ENCODE data around the gene DHRS7B. TPM values are rescaled to one million over a fixed set of nuclear protein-coding genes. Genes with fewer than 3 reads are reported as not detected.

Gene DHRS7B
- total and polyA plus RNA-seq, 8 donors = 7.3 to 30.4 (median 12.8) TPM

GRCh38 chr17:21193031-21193430, 66.3 kb downstream of the DHRS7B start:
- intact Hi-C loops (cut with DNase I) = no loop called here
- 51 to 60% methylated on average over 5 of the region's 5 CpGs for WGBS, 2 donors
- peaks cover 0 to 11% (median 8%) of the 10 kb centered on the region in 3 donors for H3K36me3 ChIP-seq
- no peak overlapping the region for H3K27ac ChIP-seq
- no peaks in the 10 kb centered on the region for H3K27me3 ChIP-seq
- no peak overlapping the region for H3K4me3 ChIP-seq
- ATAC-seq (peak in 1 of 4 donors; percentile 12), DNase-seq (no peak), FAIRE-seq (no peak)
- TF ChIP-seq CTCF (IDR thresholded peaks at IDR 0.05) = no peak
- no peaks in the 10 kb centered on the region for H3K4me1 ChIP-seq
- no peaks in the 10 kb centered on the region for H3K9me3 ChIP-seq

GRCh38 chr17:21194226-21194625, 67.5 kb downstream of the DHRS7B start:
- no peaks in the 10 kb centered on the region for H3K4me1 ChIP-seq
- peaks cover 0 to 13% (median 12%) of the 10 kb centered on the region in 3 donors for H3K36me3 ChIP-seq
- TF ChIP-seq CTCF (IDR thresholded peaks at IDR 0.05) = no peak
- no peak overlapping the region for H3K27ac ChIP-seq
- 73 to 75% methylated on average over 8 of the region's 8 CpGs for WGBS, 2 donors
- DNase-seq = no peak
- no peaks in the 10 kb centered on the region for H3K27me3 ChIP-seq
- no peak for FAIRE-seq
- no peaks in the 10 kb centered on the region for H3K9me3 ChIP-seq
- no peak overlapping the region for H3K4me3 ChIP-seq
- no peak for ATAC-seq
- intact Hi-C loops (cut with DNase I) = no loop called here

DNA sequence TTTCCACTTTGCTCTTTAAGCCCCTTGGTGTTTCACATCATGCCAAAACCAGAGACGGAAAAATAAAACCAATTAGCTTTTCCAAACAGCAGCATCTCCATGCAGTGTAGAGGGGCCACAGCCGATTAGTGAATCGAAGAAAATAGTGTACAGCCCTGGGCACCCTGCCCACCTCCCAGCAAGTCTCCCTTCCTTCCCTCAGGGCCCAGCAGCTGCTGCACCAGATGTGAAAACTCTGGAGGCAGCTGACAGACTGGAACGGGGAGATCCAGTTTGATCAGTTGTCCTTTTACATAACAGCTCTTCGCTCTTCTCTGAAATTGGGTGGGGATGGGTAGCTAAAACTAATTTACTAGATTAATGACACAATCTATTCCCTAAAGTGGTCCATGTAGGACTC, 67.9 kb downstream of the DHRS7B start:
- intact Hi-C loops (cut with DNase I) = no loop called here
- no peaks in the 10 kb centered on the region for H3K4me1 ChIP-seq
- no peak for DNase-seq

DNA sequence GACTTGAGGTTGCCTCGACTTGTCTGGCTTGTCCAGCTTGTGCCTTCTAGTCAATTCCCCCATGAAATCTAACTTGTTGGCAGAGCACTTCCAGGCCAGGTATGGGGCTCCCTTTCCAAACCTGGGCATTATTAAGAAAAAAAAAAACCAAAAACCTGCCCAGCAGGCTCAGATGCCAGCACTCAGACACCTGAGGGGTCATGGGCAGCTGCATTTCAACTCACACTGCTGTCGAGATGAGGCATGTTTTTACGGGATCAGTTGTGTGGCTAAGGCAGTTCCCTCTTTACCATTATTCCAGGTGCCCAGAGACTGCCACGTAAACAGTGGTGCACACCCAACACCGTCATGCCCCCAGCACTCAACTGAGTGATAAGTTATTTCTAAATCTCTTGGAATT, 69.4 kb downstream of the DHRS7B start:
- Histone ChIP-seq H3K4me3 (no peak overlapping the region), H3K27me3 (no peaks in the 10 kb centered on the region), H3K9me3 (no peaks in the 10 kb centered on the region), H3K36me3 (peaks cover 0 to 13% (median 12%) of the 10 kb centered on the region in 3 donors), H3K4me1 (no peaks in the 10 kb centered on the region), H3K27ac (no peak overlapping the region)
- intact Hi-C loops (cut with DNase I) = no loop called here
- FAIRE-seq (no peak), DNase-seq (no peak), ATAC-seq (no peak)
- TF ChIP-seq CTCF (IDR thresholded peaks at IDR 0.05) = no peak
- WGBS, 2 donors = 80 to 85% methylated on average over 5 of the region's 5 CpGs

More for the DNA sequence above, 67.9 kb downstream of the DHRS7B start:
- Histone ChIP-seq H3K27me3 (no peaks in the 10 kb centered on the region), H3K4me3 (no peak overlapping the region), H3K36me3 (peaks cover 0 to 13% (median 12%) of the 10 kb centered on the region in 3 donors), H3K9me3 (no peaks in the 10 kb centered on the region), H3K27ac (no peak overlapping the region)
- 80 to 87% methylated on average over 5 of the region's 5 CpGs for WGBS, 2 donors
- TF ChIP-seq CTCF (IDR thresholded peaks at IDR 0.05) = no peak
- peak in 1 of 4 donors; percentile 7 for ATAC-seq
- FAIRE-seq = no peak

DNA sequence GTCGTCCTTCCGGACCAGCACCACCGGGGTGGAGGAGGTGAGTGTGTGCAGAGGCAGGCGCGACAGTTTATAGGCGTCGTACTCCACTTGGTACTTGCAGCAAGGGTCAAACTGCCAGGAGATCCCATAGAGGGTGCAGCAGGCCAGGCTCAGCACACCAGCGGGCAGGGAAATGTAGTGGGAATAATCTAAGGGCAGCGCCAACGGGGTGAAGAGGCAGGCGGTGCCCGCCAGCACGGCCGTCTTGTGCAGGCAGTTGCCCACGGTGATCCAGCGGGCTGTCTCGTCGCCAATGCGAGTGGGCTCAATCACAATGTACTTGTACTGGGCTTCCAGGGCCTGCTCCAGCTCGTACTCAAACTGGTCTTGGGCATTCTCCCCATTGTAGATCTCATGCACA, 71.6 kb downstream of the DHRS7B start:
- ATAC-seq (no peak), FAIRE-seq (no peak), DNase-seq (no peak)
- Histone ChIP-seq H3K4me1 (no peaks in the 10 kb centered on the region), H3K27ac (no peak overlapping the region), H3K9me3 (no peaks in the 10 kb centered on the region), H3K27me3 (no peaks in the 10 kb centered on the region), H3K36me3 (peaks cover 0 to 13% (median 12%) of the 10 kb centered on the region in 3 donors), H3K4me3 (no peak overlapping the region)
- TF ChIP-seq CTCF (IDR thresholded peaks at IDR 0.05) = no peak
- intact Hi-C loops (cut with DNase I) = no loop called here
- 97% methylated on average over 20 of the region's 20 CpGs for WGBS, 2 donors

Measured in pancreas (tissue), 10 donors.